Measurements from ENCODE around the gene C1orf159.

The C1orf159 gene

DNA sequence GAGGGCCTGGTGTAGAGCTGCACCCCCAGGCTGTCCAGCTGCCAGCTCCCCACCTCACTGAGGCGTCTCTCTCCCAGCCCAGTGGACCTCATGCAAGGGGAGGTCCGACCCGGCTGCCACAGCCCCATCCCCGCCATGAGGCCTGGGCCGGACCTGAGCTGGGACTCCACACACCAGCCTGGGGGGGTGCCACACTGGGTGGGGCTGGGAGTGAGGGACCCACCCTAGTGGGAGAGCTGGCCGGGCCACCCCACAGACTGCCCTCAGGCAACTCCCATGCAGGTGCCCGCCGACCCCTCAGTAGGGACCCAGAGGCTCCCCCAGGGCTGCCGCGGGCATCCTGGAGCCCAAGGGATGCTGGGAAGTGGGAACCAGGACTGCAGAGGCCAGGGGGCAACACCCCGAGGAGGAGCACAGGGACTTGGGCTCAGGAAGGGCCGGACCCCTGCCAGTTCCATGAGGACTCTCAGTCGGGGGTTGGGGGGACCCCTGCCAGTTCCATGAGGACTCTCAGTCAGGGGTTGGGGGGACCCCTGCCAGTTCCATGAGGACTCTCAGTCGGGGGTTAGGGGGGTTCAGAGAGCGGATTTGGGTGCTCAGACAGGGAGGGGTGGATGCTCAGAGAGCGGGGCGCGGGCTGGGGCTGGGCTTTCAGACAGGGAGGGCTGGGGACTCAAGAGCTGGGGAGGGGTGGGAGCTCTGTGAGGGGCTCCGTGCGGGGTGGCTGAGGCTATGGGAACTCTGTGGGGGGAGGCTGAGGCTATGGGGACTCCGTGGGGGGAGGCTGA, 40.5 kb downstream of the C1orf159 start:
- no peak overlapping the region for H3K4me3 Mint-ChIP-seq
- peak; percentile 7 for DNase-seq
- peaks cover 19% of the 10 kb centered on the region for H3K4me1 Mint-ChIP-seq
- no peak overlapping the region for H3K27ac Mint-ChIP-seq
- TF ChIP-seq, protein P1, sequence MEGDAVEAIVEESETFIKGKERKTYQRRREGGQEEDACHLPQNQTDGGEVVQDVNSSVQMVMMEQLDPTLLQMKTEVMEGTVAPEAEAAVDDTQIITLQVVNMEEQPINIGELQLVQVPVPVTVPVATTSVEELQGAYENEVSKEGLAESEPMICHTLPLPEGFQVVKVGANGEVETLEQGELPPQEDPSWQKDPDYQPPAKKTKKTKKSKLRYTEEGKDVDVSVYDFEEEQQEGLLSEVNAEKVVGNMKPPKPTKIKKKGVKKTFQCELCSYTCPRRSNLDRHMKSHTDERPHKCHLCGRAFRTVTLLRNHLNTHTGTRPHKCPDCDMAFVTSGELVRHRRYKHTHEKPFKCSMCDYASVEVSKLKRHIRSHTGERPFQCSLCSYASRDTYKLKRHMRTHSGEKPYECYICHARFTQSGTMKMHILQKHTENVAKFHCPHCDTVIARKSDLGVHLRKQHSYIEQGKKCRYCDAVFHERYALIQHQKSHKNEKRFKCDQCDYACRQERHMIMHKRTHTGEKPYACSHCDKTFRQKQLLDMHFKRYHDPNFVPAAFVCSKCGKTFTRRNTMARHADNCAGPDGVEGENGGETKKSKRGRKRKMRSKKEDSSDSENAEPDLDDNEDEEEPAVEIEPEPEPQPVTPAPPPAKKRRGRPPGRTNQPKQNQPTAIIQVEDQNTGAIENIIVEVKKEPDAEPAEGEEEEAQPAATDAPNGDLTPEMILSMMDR (IDR thresholded peaks at IDR 0.05) = no peak
- H3K36me3 Mint-ChIP-seq (ENCODE audit: low read depth) = no peaks in the 10 kb centered on the region
- peaks cover 22% of the 10 kb centered on the region for H3K27me3 Mint-ChIP-seq (ENCODE audit: low read depth, poor library complexity)
- H3K9me3 Mint-ChIP-seq = no peaks in the 10 kb centered on the region

DNA sequence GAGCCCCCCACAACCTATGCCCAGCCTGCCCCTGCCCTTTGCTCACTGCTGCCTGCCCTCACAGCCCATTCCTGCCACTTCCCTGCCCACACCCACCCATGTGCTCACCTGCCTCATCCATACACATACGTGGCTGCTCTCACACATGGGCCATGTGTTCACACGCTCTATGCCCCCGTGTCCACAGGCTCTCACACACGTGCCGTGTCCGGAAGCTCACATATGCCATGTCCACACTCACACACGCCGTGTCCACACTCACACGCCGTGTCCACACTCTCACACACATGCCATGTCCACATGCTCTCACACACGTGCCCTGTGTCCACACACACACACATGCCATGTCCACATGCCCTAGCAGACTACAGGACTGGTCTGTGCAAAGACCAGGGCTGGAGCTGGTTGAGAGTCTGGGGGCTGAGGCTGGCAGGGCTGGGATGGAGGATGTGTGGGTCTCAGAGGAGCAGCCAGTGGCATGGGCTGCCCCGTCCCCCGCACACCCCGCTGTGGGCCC, 41.2 kb downstream of the C1orf159 start:
- Mint-ChIP-seq H3K27me3 (ENCODE audit: low read depth, poor library complexity) (peaks cover 22% of the 10 kb centered on the region), H3K36me3 (ENCODE audit: low read depth) (no peaks in the 10 kb centered on the region)

DNA sequence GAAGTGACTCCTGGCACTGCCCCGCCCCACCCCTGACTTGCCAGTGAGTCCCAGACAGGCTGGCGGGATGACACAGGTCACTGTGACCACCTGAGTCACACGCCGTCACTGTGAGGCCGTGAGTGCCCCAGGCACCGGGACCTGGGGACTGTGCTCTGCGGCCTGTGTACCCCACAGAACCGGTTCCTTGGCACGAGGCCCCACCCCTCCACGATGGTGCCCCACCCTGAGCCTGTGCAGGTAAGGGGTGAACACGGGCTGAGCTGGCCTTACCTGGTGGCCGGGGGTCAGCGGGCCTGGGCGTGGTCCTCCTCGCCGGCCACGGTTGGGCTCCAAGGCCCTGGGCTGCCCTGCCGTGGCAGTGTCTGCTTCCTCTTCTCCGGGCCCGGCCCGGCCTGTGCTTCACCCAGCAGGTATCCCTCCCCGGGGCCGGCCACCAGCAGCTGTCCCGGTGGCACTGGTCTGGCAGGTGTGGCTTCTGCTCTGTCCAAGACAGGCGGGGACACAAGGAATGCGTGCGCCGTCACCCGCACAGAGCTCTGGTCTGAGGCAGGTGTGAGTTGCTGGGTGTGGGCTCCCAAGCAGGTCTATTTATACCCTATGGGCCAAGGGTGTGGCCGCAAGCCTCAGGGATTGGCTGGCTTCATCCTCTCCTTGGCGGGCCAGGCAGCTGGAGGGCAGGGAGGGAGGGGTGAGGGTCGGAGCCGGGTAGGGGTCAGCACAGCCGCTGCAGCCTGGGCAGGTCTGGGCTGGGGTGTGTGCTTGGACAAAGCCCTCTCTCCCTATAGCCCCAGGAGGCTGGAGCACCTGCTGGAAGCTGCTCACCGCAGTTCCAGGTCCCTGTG, 41.9 kb downstream of the C1orf159 start, which contains the start of gene RNF223:
TSS of gene RNF223 (minus strand) at position 564 of the 845 bp plus-strand sequence. CDS start 1,740 bp downstream, outside the sequence.
- Mint-ChIP-seq H3K36me3 (ENCODE audit: low read depth) (no peaks in the 10 kb centered on the region), H3K9me3 (no peaks in the 10 kb centered on the region), H3K4me1 (peaks cover 25% of the 10 kb centered on the region), H3K4me3 (no peak within 1 kb of the TSS), H3K27ac (no peak within 1 kb of the TSS), H3K27me3 (ENCODE audit: low read depth, poor library complexity) (peaks cover 16% of the 10 kb centered on the region)
- TF ChIP-seq, protein P1 (IDR thresholded peaks at IDR 0.05) = no peak
- DNase-seq = peak; percentile 12

More for the DNA sequence above, 41.2 kb downstream of the C1orf159 start:
- Mint-ChIP-seq H3K4me3 (no peak overlapping the region), H3K9me3 (no peaks in the 10 kb centered on the region), H3K4me1 (peaks cover 25% of the 10 kb centered on the region), H3K27ac (no peak overlapping the region)
- TF ChIP-seq, protein P1 (IDR thresholded peaks at IDR 0.05) = no peak
- DNase-seq = no peak

DNA sequence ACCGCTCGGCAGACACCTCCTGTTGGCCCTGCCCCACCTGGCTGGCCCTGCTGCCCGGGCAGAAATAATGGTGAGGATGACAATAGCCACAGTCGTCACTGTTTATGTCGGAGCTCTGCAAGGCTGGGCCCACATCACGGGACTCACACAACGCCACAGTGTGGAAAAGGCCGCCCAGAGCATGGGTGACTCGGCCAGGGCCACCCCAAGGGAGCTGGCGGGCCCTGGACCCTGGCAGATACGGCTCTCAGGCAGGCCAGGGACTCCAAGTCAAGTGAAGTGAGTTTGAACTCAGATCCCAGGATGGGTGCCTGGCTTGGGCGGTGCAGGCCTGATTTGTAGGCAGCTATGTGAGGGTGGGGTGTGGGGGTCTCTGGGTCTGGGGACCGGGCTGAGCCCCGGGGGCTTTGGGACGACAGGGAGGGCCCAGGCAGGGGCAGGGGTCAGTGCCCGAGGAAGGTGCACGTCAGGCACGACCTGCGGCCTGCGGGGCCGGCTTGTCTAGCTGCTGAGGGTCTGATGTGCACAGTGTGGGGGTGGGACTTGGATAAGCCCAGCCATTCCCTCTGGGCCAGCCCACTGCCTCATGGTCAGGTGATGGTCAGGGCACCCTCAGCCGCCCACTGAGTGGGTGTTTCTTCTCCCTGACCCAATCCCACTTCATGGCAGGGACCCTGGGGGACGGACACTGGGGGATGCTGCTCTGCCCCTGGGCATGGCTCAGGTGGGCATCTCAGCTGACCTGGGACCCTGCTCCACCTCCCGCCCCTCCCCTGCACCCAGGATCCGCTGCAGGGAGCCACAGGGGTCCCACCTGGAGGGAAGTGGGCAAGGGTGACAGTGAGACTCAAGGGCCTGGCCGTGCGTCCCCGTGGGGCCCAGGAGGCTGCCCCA, 42.8 kb downstream of the C1orf159 start:
- Mint-ChIP-seq H3K4me3 (no peak overlapping the region), H3K4me1 (peaks cover 28% of the 10 kb centered on the region), H3K9me3 (no peaks in the 10 kb centered on the region), H3K36me3 (ENCODE audit: low read depth) (no peaks in the 10 kb centered on the region), H3K27me3 (ENCODE audit: low read depth, poor library complexity) (peaks cover 21% of the 10 kb centered on the region), H3K27ac (no peak overlapping the region)
- TF ChIP-seq, protein P1 (IDR thresholded peaks at IDR 0.05) = no peak
- DNase-seq = peak; percentile 19

DNA sequence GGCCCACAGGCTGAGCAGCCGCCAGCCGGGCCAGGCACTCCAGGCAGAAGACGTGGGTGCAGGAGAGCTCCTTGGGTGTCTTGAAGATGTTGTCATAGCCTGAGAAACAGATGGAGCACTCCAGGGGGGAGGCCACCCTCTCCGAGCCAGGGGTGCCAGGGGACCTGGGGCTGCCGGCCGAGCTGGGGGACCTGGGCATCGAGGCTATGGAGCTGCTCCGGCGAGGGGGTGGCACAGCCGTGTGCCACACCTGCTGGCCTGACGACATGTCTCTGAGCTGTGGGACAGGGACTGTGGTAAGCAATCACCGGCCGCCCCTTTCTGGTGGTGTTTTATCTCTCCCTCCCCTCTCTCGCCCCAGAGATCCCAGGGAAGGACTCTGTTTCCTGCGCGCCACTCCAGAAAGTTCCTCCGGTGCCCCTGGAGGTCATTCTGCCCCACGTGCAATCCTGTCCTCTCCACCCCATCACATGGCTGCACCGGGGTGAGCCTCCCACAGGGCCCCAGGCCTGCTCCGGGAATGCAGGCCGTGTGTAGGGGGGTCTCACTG, 43.5 kb downstream of the C1orf159 start:
- Mint-ChIP-seq H3K4me3 (no peak overlapping the region), H3K27ac (no peak overlapping the region), H3K36me3 (ENCODE audit: low read depth) (no peaks in the 10 kb centered on the region), H3K4me1 (peaks cover 30% of the 10 kb centered on the region), H3K9me3 (no peaks in the 10 kb centered on the region), H3K27me3 (ENCODE audit: low read depth, poor library complexity) (peaks cover 28% of the 10 kb centered on the region)
- TF ChIP-seq, protein P1 (IDR thresholded peaks at IDR 0.05) = no peak
- peak; percentile 4 for DNase-seq

Data from nephron progenitor cell (in vitro differentiated cells).